OCI-LY1 (cell line): Measurements from ENCODE around the gene MRPS27.
A peak's percentile ranks its signal among the peaks of the same experiment; 100 is the strongest.

Source experiments
- H2AFZ ChIP-seq: fragments of 200-600 bp; sonication (generic), shearing (Covaris generic); 2 replicates; pipeline ENCODE4 v1.6.0; 2014; ENCODE audit warnings: antibody characterized with exemption, mild to moderate bottlenecking, low read length
- H3F3A ChIP-seq: fragments of 200-600 bp; sonication (generic), shearing (Covaris generic); 2 replicates; pipeline ENCODE4 v1.6.0; 2014; ENCODE audit warnings: mild to moderate bottlenecking, antibody characterized with exemption, low read length, moderate library complexity; ENCODE audit not compliant: insufficient read depth
- H3K27ac ChIP-seq: fragments of 200-600 bp; sonication (generic); 2 replicates; pipeline ENCODE4 v1.5.1; 2014; ENCODE audit warnings: low read length, mixed run types, mild to moderate bottlenecking, low read depth; ENCODE audit not compliant: poor library complexity, severe bottlenecking
- H3K27me3 ChIP-seq: fragments of 200-600 bp; sonication (generic); 2 replicates; pipeline ENCODE4 v1.6.0; 2014; ENCODE audit warnings: antibody characterized with exemption, mild to moderate bottlenecking, low read length, moderate library complexity; ENCODE audit not compliant: insufficient read depth
- H3K36me3 ChIP-seq: fragments of 200-600 bp; sonication (generic); 2 replicates; pipeline ENCODE4 v1.6.1; 2014; ENCODE audit warnings: mild to moderate bottlenecking, antibody characterized with exemption, low read length, moderate library complexity, mixed read lengths; ENCODE audit not compliant: insufficient read depth
- H3K4me1 ChIP-seq: fragments of 200-600 bp; sonication (generic); 2 replicates; pipeline ENCODE4 v1.5.1; 2014; ENCODE audit warnings: mild to moderate bottlenecking, low read length, moderate library complexity; ENCODE audit not compliant: insufficient read depth, severe bottlenecking
- H3K4me2 ChIP-seq: fragments of 200-600 bp; sonication (generic), shearing (Covaris generic); 2 replicates; pipeline ENCODE4 v1.6.1; 2014; ENCODE audit warnings: low read length
- H3K4me3 ChIP-seq: fragments of 200-600 bp; sonication (generic); 2 replicates; pipeline ENCODE4 v1.5.1; 2014; ENCODE audit warnings: low read length, low read depth, mild to moderate bottlenecking, mixed read lengths; ENCODE audit not compliant: poor library complexity, severe bottlenecking
- H3K79me2 ChIP-seq: fragments of 200-600 bp; shearing (Covaris generic); 2 replicates; pipeline ENCODE4 v1.6.1; 2016; ENCODE audit warnings: mixed run types, low read length, mixed read lengths; ENCODE audit not compliant: insufficient read depth
- H3K9ac ChIP-seq: fragments of 200-600 bp; sonication (generic), shearing (Covaris generic); 2 replicates; pipeline ENCODE4 v1.6.1; 2014; ENCODE audit warnings: mild to moderate bottlenecking, low read length, mixed read lengths
- H3K9me2 ChIP-seq: fragments of 200-600 bp; sonication (generic), shearing (Covaris generic); 2 replicates; pipeline ENCODE4 v1.6.1; 2014; ENCODE audit warnings: low read depth, mild to moderate bottlenecking, low read length, mixed read lengths
- H3K9me3 ChIP-seq: fragments of 200-600 bp; shearing (Covaris generic); 2 replicates; pipeline ENCODE4 v1.6.1; 2014; ENCODE audit warnings: low read length, mixed read lengths
- H4K20me1 ChIP-seq: fragments of 200-600 bp; sonication (generic), shearing (Covaris generic); 2 replicates; pipeline ENCODE4 v1.6.0; 2016; ENCODE audit warnings: mild to moderate bottlenecking, low read length; ENCODE audit not compliant: insufficient read depth
- EZH2 ChIP-seq: fragments of 200-600 bp; sonication (generic), shearing (Covaris generic); IDR thresholded peaks from 2 replicates; pipeline ENCODE4 v1.8.0; 2017; ENCODE audit warnings: borderline replicate concordance, mixed run types, mild to moderate bottlenecking, antibody characterized with exemption, low read length, moderate library complexity, mixed read lengths
- TF ChIP-seq, protein P1 (sequence below): fragments of 200-600 bp; sonication (generic), shearing (Covaris generic); IDR thresholded peaks from 2 replicates; pipeline ENCODE4 v1.5.1; 2017; ENCODE audit warnings: mild to moderate bottlenecking, antibody characterized with exemption, low read length, moderate library complexity, mixed read lengths

MRPS27 gene

DNA sequence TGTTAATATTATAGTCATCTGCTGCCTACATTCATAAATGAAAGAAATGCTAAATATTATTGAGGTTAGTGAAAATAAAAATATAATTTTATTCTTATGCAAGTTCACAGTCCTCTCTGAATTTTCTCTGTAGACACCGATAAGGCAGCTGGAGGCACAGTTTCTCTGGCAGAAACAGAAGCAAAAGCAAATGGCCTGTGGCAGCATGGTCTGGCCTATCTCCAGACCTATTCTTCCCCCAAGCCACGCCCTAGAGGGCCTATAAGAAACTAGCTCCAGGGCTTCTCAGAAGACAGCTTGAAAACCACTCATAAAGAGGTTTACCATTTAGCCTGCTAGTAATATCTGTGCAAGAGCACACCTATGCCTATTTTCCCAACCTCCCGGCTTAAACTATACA, 28.4 kb downstream of the MRPS27 start:
- TF ChIP-seq EZH2: no peak
- TF ChIP-seq, protein P1, sequence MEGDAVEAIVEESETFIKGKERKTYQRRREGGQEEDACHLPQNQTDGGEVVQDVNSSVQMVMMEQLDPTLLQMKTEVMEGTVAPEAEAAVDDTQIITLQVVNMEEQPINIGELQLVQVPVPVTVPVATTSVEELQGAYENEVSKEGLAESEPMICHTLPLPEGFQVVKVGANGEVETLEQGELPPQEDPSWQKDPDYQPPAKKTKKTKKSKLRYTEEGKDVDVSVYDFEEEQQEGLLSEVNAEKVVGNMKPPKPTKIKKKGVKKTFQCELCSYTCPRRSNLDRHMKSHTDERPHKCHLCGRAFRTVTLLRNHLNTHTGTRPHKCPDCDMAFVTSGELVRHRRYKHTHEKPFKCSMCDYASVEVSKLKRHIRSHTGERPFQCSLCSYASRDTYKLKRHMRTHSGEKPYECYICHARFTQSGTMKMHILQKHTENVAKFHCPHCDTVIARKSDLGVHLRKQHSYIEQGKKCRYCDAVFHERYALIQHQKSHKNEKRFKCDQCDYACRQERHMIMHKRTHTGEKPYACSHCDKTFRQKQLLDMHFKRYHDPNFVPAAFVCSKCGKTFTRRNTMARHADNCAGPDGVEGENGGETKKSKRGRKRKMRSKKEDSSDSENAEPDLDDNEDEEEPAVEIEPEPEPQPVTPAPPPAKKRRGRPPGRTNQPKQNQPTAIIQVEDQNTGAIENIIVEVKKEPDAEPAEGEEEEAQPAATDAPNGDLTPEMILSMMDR: no peak
- H3K9me2 ChIP-seq: no peaks in the 10 kb centered on the region
- peaks cover 41% of the 10 kb centered on the region for H3K36me3 ChIP-seq
- H3K4me2 ChIP-seq: peak overlapping the region; percentile 35
- no peaks in the 10 kb centered on the region for H3K27me3 ChIP-seq
- H3K4me1 ChIP-seq: peaks cover 80% of the 10 kb centered on the region
- no peaks in the 10 kb centered on the region for H3K9me3 ChIP-seq
- H3K79me2 ChIP-seq: peaks cover 15% of the 10 kb centered on the region; the same call in 1 of the 2 replicates
- H2AFZ ChIP-seq: no peak overlapping the region
- peak overlapping the region; percentile 59 for H3K9ac ChIP-seq
- 0 out of 2 replicates have a peak, but pooled peaks cover 5% of the 10 kb centered on the region for H3F3A ChIP-seq
- peak overlapping the region; percentile 95 for H3K27ac ChIP-seq
- no peaks in the 10 kb centered on the region for H4K20me1 ChIP-seq
- H3K4me3 ChIP-seq: no peak overlapping the region

DNA sequence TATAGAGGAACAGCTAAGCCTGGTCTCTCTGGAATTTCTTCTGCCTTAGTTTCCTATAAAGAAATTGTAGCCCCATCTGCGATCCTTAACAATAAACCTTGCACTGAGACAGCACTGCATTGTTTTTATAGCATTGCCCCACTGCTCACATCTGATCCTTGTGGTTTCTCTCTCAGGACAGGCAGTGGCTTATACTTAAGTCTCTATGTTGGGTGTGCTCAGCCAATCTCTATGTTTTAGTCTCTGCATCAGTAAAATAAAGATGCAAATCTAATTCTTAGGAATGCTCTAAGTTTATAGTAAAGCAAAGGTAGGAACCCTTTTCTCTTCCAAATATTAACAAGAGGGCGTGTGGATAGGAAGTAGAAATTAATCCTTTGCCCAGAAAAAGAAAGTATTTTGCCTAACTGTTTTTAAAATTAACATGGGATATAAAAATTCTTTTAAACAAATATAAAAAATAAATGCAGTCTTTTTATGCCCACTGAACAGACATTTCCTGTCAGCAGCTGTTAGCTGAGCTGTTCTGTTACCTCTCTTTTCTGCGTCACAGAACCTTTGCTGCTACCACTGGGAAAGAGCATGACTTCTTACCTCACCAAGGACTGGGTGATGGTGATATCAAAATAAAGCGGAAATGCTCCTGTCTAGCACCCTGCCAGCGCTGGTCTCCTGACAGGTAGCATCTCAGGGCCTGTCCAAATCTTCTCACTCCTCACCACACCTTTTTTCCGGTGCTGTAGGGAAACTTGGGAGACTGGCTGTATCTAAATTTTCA, 29.5 kb downstream of the MRPS27 start:
- H4K20me1 ChIP-seq: no peaks in the 10 kb centered on the region
- H3F3A ChIP-seq: 0 out of 2 replicates have a peak, but pooled peaks cover 5% of the 10 kb centered on the region
- H3K27me3 ChIP-seq: no peaks in the 10 kb centered on the region
- H3K9me2 ChIP-seq: no peaks in the 10 kb centered on the region
- H3K9ac ChIP-seq: peak overlapping the region; percentile 48
- H3K4me2 ChIP-seq: peak overlapping the region; percentile 38
- no peak for TF ChIP-seq EZH2
- TF ChIP-seq, protein P1: no peak
- H3K27ac ChIP-seq: peak overlapping the region; percentile 95
- no peak overlapping the region for H3K4me3 ChIP-seq
- peaks cover 9% of the 10 kb centered on the region; the same call in 1 of the 2 replicates for H3K79me2 ChIP-seq
- peaks cover 48% of the 10 kb centered on the region for H3K36me3 ChIP-seq
- peaks cover 78% of the 10 kb centered on the region for H3K4me1 ChIP-seq
- H3K9me3 ChIP-seq: no peaks in the 10 kb centered on the region
- no peak overlapping the region for H2AFZ ChIP-seq

GRCh38 chr5:72288924-72289323, 31.1 kb downstream of the MRPS27 start:
- Histone ChIP-seq H3K27me3 (no peaks in the 10 kb centered on the region), H3F3A (0 out of 2 replicates have a peak, but pooled peaks cover 5% of the 10 kb centered on the region), H3K9me2 (no peaks in the 10 kb centered on the region), H3K9ac (no peak overlapping the region), H3K36me3 (peaks cover 44% of the 10 kb centered on the region), H3K4me1 (peaks cover 76% of the 10 kb centered on the region), H3K79me2 (peaks cover 5% of the 10 kb centered on the region; the same call in 1 of the 2 replicates), H4K20me1 (no peaks in the 10 kb centered on the region), H3K9me3 (no peaks in the 10 kb centered on the region), H3K4me3 (no peak overlapping the region), H3K4me2 (no peak overlapping the region), H3K27ac (peak overlapping the region; percentile 95), H2AFZ (no peak overlapping the region)
- TF ChIP-seq, protein P1: no peak
